RWPE1 (cell line): ENCODE measurements around the gene GAREM1.

Experiments
- CTCF ChIA-PET: fragments of 350-600 bp; sonication (Branson Sonifier 250); formaldehyde crosslinking; extraction: SDS; loops from one replicate; lab custom pipeline; 2021; lab: Yijun Ruan, JAX
- POLR2A ChIA-PET: fragments of 400-600 bp; formaldehyde crosslinking; extraction: SDS; loops from one replicate; lab custom pipeline; 2020; ENCODE audit warnings: antibody characterized with exemption; ENCODE audit not compliant: low non-redundant PET; lab: Yijun Ruan, JAX
- DNase-seq: peaks from one replicate; pipeline ENCODE4 v3.0.0; 2012; ENCODE audit warnings: low spot score
- H3K27ac ChIP-seq: fragments of 450-650 bp; 2 replicates; pipeline ENCODE4 v1.5.1; 2017
- CTCF ChIP-seq: fragments of 450-650 bp; conservative IDR thresholded peaks from 2 replicates; pipeline ENCODE4 v1.5.1; 2017; ENCODE audit warnings: low read depth, mild to moderate bottlenecking

GAREM1 gene

GRCh38 chr18:32337821-32338220, 132.9 kb downstream of the GAREM1 start:
- DNase-seq: no peak
- no peak for TF ChIP-seq CTCF
- ChIA-PET CTCF (no interaction called here), POLR2A (no interaction called here)
- H3K27ac ChIP-seq: no peak overlapping the region

DNA sequence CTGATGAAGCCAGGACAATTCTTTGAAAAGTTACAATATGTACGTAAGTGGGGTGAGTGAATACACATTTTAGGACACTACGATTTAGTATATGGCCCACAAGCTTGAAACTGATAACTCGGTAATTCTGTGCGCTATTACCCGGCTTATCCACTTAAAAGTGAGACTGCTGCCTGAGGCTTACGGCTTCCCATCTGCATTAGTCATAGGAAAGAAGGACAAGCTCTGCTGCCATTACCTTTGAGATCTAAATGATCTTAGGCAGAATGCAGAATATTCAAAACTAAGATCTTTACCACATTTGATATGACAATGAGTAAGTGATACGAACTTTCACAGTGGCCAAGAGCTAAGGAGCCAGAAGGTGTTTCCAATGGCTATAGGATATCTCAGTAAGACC, 133.3 kb downstream of the GAREM1 start:
- ChIA-PET POLR2A (no interaction called here), CTCF (no interaction called here)
- no peak overlapping the region for H3K27ac ChIP-seq
- DNase-seq: no peak
- TF ChIP-seq CTCF: no peak

DNA sequence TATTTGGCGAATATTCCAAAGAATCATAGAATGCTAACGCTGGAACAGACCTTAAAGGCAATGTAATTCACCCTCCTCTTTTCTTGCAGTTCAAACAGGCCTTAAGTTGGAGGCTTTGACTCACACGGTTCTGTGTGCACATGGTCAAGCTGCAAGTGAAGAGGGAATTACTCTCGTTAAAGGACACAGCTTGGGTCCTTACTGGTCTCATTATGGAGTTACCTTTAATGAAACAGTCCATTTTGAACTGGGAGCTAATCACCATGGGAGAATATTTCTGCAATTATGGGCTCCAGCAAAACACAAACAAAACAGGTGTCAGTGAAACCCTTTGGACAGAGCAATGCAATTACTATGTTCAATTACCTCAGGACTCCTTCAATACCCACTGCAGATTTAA, 135.5 kb downstream of the GAREM1 start:
- no peak for DNase-seq
- ChIA-PET CTCF (interaction anchor here (0.6 kb wide), 1 partner anchor 137 kb away, joined by 3 read pairs; no protein-coding TSS in a partner anchor), POLR2A (no interaction called here)
- H3K27ac ChIP-seq: no peak overlapping the region
- no peak for TF ChIP-seq CTCF

- CTCF ChIA-PET: interaction anchor here (0.5 to 0.6 kb wide), 2 partner anchors 97 to 137 kb away, joined by 3 read pairs; no protein-coding TSS in a partner anchor
- no peak for DNase-seq
- no peak for TF ChIP-seq CTCF
- POLR2A ChIA-PET: no interaction called here
- no peak overlapping the region for H3K27ac ChIP-seq
These were observed 136.9 kb downstream of the GAREM1 start for GRCh38 chr18:32333781-32334180.

- CTCF ChIA-PET: no interaction called here
- TF ChIP-seq CTCF: no peak
- DNase-seq: no peak
- POLR2A ChIA-PET: no interaction called here
- no peak overlapping the region for H3K27ac ChIP-seq
These were observed 138.0 kb downstream of the GAREM1 start for GRCh38 chr18:32332708-32333107.

GRCh38 chr18:32328974-32329373, 141.7 kb downstream of the GAREM1 start:
- no peak for TF ChIP-seq CTCF
- no peak overlapping the region for H3K27ac ChIP-seq
- ChIA-PET CTCF (no interaction called here), POLR2A (no interaction called here)
- DNase-seq: no peak
